COR-L47 (cell line): Measurements from ENCODE around the gene CLEC1B.
"Not testable (repeated sequence)": the region's sequence is repeated elsewhere in the genome, so short reads cannot be mapped to it uniquely, and the experiment has no call there.

Source experiments
- DNase-seq: peaks from one replicate; lab custom pipeline; 2025; lab: John Stamatoyannopoulos, UW

CLEC1B gene

DNA sequence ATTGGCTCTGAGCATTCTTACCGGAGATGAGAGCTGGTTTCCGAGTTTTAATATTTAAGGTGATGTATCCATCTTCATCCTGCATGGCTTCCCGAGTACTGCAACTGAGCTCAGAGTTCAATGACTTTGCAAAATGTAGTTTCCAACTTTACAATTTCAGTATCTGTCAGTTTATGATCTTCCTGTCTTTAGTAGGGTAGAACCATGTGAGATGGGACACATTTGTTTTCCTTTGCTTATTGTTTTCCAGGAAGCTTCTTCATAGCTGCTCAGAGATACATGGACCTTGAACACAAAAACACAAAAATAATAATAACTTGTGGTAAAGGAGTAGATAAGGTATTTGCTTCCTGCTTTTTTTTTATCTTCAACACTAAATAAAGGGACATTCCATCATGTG lies at the start of gene CLEC1B:
Gene CLEC1B, minus strand, starts transcription at position 106 of the 400 bp plus-strand sequence. Its CDS starts 21 bp downstream, at position 85.
- no peak for DNase-seq

DNA sequence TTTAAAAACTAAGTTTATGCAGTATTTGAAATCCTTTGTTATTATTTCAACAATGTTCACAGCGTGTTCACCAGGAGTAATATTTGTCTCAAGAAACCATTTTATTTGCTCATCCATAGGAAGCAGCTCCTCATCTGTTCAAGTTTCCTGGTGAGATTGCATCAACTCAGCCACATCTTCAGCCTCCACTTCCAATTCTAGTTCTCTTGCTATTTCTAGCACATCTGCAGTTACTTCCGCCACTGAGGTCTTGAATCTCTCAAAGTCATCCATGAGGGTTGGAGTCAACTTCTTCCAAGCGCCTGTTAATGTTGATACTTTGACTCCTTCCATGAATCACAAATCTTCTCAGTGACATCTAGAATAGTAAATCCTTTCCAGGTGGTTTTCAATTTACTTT lies 49.6 kb upstream of the CLEC1B start:
- no peak for DNase-seq

DNA sequence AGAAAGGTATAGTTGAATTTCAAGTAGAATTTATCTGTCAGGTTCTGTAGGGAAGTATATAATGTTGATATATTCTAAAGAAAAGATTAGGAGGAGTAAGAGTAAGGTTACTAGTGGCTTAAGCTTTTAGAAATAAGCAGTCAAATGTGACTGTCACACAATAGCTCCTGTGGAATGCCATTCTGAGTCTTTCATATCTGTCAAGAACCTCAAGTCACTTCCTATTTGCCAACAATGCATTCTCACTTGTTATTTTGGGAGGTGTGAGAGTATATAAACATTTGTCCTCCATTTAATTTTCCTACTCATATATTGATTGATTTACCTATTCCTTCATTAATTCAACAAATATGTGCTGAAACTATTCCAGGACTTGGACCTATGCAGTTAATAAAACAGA lies 43.2 kb upstream of the CLEC1B start:
- no peak for DNase-seq

DNA sequence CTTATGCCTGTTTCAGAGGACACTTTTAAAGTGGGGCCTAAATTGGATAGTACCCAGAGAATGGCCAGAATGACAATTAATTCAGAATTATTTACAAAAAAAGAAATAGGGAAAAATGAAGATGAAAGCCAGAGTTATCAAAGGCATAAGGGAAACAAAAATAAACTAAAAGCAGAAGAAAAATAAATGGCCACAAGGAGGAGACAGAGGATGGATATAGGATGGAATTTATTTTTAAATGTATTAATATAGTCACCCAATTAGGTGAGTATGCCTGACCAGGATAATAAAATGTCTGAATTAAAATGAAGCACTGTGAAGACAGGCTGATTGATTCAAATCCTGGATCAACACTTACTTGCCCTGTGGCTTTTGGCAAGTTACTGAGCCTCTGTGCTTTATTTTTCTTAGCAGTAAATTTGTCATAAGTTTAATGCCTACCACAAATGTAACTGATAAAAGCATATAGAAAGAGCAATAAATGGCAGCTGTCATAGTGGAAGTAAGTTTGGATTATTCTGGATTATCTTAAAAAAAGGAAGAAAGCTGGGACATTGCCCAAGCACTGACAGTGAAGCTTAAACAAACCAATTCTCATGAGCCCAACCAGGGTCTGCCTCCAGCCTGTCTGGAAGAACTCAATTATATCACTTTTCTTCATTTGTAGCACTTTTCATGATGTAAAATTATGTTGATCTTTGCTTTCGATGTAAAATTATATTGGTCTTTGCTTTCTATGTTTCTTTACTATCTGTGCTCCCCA lies 35.0 kb upstream of the CLEC1B start:
- DNase-seq = no peak

DNA sequence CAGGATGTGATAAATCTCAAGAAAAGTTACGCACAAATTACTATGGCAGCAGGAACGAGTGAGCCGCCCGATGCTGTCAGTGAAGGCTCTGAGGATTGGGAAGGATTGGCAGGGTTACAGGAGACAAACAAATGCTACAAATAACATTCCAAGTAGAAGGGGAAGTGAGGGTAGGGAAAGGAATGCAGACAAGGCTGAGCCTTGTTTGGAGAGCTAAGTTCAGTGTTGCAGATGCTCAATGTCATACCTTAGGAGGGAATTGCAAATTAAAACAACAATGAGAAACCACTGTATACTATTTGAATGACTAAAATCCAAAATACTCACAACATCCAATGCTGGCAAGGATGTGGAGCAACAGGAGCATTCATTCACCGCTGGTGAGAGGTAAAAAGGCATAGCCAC lies 32.9 kb upstream of the CLEC1B start:
- no peak for DNase-seq

DNA sequence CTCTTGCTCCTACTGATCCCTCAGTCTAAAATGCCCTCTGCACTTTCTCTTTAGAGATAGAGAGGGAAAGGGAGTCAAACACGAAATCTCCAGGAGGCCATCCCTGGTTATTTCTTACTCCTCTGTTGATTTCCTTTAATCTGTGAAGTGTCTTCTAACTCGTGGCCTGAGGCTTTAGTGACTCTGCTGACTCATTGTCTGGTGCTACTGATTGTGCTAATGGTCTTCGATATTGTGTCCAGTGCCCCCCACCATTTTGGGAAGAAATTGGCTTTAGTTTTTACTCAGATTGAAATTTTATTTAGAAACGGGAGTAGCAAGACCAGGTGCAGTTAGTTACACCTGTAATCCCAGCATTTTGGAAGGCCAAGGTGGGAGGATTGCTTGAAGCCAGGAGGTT lies 32.4 kb upstream of the CLEC1B start:
- DNase-seq = no peak

DNA sequence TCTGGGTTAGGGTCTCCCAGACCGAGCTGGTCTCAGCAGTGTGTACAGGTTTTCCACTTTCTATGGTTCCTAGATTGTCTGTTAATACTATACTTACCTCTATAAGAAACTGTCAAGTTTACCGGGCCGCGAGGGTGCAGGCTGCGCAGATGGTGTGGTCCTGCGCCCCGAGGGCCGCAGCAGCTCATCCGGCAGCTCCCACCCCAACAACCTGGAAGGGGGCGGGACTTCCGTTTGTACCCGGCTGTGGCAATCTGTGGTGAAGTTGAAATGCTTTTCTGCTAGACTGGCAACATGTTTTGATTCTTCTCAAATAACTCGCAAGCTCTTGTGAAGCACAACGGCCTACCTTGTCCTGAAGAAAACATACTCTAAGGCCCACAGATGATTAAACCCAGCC lies 31.5 kb upstream of the CLEC1B start, which contains the start of gene CLEC9A:
Gene CLEC9A, plus strand, starts transcription at position 237 of the 400 bp plus-strand sequence. CDS start 22,006 bp downstream, outside the sequence.
- no peak for DNase-seq

DNA sequence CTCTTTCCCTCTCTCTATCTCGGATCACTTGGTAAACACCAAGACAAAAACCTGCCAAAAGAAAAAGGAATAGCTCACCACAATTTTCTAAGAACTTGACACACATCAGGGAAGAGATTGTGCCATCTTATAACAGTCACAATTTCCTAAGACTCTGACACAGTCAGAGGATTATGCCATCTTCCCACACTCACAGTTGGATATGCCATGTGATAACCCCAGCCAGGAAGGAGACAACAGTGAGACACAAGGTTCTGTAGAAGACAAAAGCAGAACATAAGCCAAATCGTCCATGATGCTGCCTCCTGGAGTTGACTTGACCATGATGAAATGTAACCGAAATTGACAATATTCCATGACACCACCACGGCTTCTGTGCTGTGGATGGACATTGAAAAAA lies 28.8 kb upstream of the CLEC1B start:
- no peak for DNase-seq

DNA sequence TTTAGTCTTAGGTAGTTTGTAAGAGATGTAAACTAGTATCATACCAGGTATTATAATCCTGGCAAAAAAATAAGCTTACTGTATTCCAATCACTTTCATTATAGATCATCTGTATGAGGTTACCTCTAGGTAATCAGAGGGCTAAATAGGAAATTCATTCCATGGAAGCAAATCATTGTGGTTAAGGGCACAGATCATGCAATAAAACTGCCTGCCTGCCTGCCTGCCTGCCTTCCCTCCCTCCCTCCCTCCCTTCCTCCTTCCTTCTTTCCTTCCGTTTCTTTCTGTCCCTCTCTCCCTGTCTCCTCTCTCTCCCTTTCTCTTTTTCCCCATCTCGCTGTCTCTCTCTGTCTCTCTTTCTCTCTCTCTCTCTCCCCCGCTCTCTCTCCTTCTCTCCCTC lies 28.4 kb upstream of the CLEC1B start:
- no peak for DNase-seq

DNA sequence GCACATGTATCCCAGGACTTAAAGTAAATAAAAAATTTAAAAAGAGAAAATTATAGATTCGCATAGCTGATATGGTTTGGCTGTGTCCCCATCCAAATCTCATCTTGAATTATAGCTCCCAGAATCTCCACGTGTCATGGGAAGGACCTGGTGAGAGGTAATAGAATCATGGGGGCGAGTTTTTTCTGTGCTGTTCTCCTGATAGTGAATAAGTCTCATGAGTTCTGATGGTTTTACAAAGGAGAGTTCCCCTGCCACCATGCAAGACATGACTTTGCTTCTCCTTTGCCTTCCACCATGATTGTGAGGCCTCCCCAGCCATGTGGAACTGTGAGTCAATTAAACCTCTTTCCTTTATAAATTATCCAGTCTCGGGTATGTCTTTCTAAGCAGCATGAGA lies 27.7 kb upstream of the CLEC1B start:
- not testable (repeated sequence) for DNase-seq

DNA sequence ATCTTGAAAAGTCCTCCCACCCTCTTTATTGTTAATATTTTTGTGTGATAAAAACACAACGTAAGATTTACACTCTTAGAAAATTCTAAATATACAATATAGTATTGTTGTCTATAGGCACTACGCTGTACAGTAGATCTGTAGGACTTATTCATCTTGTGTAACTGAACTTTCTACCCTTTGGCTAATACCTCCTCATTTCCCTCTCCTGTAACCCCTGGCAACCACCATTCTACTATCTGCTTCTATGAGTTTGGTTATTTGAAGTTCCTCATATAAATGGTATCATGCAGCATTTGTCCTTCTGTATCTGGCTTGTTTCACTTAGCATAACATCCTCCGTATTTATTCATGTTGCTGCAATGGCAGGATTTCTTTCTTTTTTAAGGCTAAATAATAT lies 26.3 kb upstream of the CLEC1B start:
- no peak for DNase-seq

DNA sequence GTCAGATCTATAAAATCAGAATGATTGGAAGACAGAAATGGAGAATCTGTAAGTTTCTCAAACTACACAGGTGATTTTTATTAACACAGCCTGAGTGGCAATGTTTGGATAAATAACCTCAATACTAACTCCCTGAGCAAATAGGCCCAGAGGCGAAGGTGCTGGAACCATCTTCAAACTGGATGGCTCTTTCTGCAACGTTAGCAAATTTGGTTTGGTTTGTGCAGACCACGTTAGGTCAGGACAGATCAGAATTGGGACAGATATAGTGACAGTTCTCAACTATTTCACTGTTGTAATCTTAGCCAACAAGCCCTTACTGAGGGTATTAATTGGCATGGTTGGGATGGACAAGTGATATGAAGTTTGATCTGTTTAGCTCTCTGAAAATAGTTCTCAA lies 22.4 kb upstream of the CLEC1B start:
- DNase-seq = no peak

DNA sequence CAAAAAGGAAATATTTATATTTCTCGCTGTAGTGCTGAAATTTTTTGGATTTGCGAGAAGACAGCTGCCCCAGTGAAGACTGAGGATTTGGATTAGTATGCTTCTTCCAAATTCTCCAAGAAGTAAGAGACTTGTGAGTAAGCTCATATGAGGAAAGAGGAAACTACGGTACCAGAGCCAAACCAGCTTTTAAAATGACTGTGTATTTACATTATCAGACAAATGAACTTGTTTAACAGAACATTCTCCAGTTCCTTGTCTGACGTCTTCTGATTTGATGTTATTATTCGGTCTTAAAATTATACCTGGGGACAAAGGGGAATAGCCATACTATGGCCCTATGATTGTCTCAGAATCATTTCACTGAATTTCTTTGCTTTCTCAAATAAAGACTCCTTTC lies 19.5 kb upstream of the CLEC1B start:
- DNase-seq = no peak

DNA sequence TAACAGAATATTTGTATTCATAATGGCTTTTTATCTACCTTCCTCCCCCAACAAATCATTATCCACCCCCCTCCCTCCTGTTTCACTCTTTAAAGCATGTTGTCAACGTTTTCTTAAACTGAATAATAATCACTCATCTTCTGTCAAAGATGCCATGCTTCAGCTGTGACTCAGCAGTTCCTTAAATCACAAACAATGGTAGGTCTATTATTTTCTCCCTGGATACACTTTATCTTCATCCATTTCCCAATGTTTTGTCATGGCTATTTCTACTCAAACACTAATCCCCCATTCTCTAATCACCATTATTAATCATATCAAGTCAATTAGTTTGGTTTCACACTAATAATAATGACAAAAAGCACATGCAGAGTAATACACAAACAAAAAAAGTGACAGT lies 18.0 kb upstream of the CLEC1B start:
- no peak for DNase-seq

DNA sequence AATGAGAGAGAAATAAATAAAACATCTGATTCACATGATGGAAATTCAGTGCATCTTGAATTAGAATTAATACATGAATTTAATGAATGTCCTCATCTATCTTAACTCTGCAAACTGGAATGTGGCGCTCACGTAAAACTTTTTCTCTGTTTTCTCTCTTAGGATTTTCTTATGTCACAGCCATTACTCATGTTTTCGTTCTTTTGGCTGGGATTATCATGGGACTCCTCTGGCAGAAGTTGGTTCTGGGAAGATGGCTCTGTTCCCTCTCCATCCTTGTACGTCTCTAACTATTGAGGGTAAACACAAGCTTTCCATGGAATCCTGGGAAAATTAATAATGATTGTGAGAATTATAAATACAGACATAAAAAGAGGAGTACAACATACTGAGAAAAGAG lies 16.5 kb upstream of the CLEC1B start:
- DNase-seq = no peak

DNA sequence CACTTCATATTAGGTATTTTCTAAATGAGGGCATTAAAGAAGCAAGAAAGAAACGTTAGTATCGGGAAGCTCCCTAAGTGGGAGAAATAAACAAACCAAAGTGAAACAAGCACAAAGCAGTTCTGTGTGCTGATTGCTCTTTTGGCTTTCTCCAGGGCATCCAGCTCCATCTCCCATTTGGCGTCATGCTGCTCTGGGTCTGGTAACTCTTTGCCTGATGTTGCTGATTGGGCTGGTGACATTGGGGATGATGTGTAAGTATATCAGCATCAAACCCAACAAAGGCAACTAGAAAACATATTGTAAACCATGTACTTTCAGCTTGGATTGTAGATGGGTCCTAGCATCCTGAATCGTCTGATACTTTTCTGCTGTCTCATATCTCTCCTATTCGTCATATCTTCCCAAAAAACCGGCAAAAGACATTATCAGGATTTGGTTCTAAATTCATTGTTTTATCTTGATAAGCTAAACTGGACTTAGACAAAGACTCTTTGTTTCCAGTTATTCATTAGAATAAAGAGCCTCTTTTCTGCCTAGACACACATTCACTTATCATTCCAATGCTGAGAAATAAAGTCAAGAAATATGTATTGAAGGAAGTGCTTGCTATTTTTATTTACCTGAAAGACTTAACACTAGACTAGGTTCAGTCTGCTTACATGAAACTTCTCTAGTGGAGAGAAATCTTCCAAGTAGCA lies 13.9 kb upstream of the CLEC1B start:
- DNase-seq = no peak

DNA sequence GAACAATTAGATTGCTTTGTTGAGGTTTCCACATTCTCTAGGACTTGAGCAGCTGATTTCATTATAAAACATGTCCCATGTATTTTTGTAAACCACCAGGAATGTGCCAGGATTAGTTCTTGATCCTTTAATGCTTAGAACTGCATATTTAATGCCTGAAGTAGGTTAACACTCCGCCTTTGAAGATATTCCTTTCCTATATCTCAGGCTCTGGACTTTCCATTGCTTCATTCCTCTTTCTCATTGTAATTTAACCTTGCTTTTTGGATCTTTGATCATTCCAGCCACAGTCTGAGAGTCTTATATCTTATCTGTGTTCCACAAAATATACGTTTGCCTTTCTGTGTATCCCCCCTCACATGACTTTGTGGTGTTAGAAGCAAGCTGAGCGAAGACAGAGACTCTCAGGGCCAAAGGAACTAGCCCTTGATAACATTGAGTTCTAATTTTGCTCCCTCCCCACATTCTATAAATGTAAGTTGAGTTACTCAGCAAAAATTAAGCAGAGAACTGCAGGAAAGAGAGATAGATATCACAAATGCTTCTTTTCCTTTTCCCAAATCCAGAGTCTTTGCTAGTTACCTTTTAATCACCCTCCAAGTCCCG lies 2.4 kb upstream of the CLEC1B start:
- no peak for DNase-seq

DNA sequence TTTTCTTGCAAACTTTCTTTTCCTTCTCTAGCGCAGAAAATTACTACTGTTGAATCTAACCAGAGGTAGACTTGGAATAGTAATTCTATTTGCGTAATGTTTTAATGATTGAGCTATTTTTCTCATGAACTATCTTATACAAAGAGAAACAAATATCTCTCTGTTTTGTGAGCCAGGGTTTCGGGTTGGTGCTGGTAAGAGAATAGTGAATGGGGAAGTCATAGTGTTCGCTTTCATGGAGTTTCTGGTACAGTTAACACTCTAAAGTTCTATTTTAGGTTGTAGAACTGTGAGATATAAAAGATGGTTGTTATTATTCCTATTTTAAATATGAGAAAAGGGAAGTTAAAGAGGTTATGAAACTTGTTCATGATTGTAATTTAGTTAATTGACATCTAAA lies 6.6 kb downstream of the CLEC1B start:
- DNase-seq = no peak

DNA sequence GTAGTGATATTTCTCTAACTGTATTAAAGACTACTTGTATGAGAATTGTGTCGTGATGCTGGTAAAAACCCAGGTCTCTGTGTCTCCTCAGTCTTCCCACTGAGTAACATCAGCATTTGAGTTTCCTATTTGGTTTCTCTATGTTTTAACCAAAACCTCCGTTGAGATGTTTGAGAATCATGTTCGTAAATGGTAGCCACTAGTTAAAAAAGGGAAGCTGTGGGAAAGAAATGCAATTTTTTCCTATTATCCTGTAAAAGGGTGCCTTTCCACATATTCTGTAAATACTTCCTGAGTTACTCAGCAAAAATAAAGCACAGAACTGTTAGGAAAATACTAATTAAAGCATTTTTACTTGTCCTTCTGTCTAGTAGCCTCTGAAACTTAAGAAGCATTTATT lies 7.0 kb downstream of the CLEC1B start:
- no peak for DNase-seq

DNA sequence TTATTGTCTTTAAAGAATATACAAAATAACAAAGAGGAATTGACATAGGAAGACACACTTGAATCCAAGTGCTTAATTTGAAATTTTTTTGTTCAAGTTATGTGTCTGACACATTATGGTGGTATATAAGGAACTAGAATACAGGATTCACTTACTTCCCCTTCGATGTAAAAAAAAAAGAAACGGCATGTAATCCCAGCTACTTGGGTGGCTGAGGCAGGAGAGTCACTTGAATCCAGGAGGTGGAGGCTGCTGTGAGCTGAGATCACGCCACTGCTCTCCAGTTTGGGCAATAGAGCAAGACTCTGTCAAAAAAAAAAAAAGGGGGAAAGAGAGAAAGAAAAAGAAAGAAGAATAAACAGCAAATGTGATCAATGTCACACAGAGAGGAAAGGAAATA lies 18.8 kb downstream of the CLEC1B start:
- DNase-seq = no peak

DNA sequence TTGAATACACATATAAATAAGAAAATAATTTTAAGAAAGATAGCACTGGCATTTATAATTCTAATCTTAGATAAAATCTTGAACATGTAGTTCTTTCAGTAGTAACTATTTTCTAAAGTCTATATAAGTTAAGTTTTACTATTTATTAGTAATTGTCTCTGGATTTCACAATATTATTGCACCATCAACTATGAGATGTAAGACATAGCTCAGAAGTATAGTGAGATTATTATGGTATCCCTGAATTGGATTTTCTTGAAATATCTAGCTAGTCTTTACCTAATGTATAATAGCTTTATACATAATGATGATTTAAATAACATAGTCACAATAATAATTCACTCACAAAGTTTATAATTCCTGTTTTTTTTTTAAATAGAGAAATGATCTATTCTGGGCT lies 21.0 kb downstream of the CLEC1B start:
- DNase-seq = no peak

DNA sequence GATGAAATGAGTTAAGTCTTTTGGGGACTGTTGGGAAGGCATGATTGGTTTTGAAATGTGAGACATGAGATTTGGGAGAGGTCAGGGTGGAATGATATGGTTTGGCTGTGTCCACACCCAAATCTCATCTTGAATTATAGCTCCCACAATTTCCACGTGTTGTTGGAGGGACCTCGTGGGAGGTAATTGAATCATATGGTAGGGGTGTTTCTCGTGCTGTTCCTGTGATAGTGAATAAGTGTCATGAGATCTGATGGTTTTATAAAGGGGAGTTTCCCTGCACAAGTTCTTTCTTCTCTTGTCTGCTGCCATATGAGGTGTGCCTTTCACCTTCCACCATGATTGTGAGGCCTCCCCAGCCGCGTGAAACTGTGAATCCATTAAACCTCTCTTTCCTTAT lies 22.3 kb downstream of the CLEC1B start:
- not testable (repeated sequence) for DNase-seq

DNA sequence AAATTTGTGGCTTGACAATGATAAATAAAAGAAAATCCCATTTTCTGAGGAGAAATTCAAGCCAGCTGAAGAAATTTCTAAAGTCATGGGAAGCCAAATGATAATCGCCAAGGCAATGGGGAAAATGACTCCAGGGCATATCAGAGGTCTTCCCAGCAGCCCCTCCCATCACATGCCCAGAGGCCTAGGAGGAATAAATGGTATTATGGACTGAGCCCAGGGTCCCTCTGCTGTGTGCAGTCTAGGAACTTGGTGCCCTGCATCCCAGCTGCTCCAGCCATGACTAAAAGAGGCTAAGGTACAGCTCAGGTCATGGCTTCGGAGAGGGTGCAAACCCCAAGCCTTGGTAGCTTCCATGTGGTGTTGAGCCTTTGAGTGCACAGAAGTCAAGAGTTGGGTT lies 23.3 kb downstream of the CLEC1B start:
- no peak for DNase-seq
